ENCODE results near the gene PCNX3.

Gene PCNX3

DNA sequence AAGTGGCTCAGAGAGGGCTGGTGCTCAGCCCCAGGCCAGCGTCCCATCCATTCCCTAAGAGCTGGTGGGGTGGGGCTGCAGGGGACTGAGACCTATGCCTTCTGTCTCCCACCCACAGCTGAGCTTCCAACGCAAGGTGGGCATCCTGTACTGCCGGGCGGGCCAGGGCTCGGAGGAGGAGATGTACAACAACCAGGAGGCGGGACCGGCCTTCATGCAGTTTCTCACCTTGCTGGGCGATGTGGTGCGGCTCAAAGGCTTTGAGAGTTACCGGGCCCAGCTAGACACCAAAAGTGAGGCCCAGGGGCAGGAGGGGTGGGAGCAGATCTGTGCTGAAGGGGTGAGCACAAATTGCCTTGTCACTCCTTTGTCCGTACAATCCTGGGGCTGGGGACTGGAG, 29.3 kb downstream of the PCNX3 start:
- peaks cover 22% of the 10 kb centered on the region for H3K4me1 ChIP-seq (ENCODE audit: control insufficient read depth, insufficient read depth, low read length)
- H3K27ac ChIP-seq (ENCODE audit: low read depth, low read length): no peak overlapping the region
- H3K4me3 ChIP-seq (ENCODE audit: low read depth, low read length): no peak overlapping the region
- no peaks in the 10 kb centered on the region for H3K27me3 ChIP-seq (ENCODE audit: control insufficient read depth, insufficient read depth, low read length)
- no peak overlapping the region for H3K9ac ChIP-seq (ENCODE audit: low read length)
- H3K36me3 ChIP-seq (ENCODE audit: control insufficient read depth, insufficient read depth, low read length): peaks cover 9% of the 10 kb centered on the region
- no peaks in the 10 kb centered on the region for H3K9me3 ChIP-seq (ENCODE audit: control insufficient read depth, insufficient read depth, low read depth, low read length)

GRCh38 chr11:65645710-65646109, 30.1 kb downstream of the PCNX3 start:
- Histone ChIP-seq H3K9me3 (ENCODE audit: control insufficient read depth, insufficient read depth, low read depth, low read length) (no peaks in the 10 kb centered on the region), H3K9ac (ENCODE audit: low read length) (no peak overlapping the region), H3K27me3 (ENCODE audit: control insufficient read depth, insufficient read depth, low read length) (no peaks in the 10 kb centered on the region), H3K4me1 (ENCODE audit: control insufficient read depth, insufficient read depth, low read length) (peaks cover 22% of the 10 kb centered on the region), H3K4me3 (ENCODE audit: low read depth, low read length) (no peak overlapping the region), H3K27ac (ENCODE audit: low read depth, low read length) (no peak overlapping the region), H3K36me3 (ENCODE audit: control insufficient read depth, insufficient read depth, low read length) (peaks cover 13% of the 10 kb centered on the region)

GRCh38 chr11:65646288-65646957, 30.8 kb downstream of the PCNX3 start:
- Histone ChIP-seq H3K4me1 (ENCODE audit: control insufficient read depth, insufficient read depth, low read length) (peaks cover 20% of the 10 kb centered on the region), H3K27ac (ENCODE audit: low read depth, low read length) (no peak overlapping the region), H3K4me3 (ENCODE audit: low read depth, low read length) (peak overlapping the region; percentile 73), H3K36me3 (ENCODE audit: control insufficient read depth, insufficient read depth, low read length) (peaks cover 13% of the 10 kb centered on the region), H3K9me3 (ENCODE audit: control insufficient read depth, insufficient read depth, low read depth, low read length) (no peaks in the 10 kb centered on the region), H3K9ac (ENCODE audit: low read length) (no peak overlapping the region), H3K27me3 (ENCODE audit: control insufficient read depth, insufficient read depth, low read length) (no peaks in the 10 kb centered on the region)

GRCh38 chr11:65646958-65647701, 31.6 kb downstream of the PCNX3 start:
- Histone ChIP-seq H3K9me3 (ENCODE audit: control insufficient read depth, insufficient read depth, low read depth, low read length) (no peaks in the 10 kb centered on the region), H3K27me3 (ENCODE audit: control insufficient read depth, insufficient read depth, low read length) (no peaks in the 10 kb centered on the region), H3K27ac (ENCODE audit: low read depth, low read length) (no peak overlapping the region), H3K36me3 (ENCODE audit: control insufficient read depth, insufficient read depth, low read length) (peaks cover 13% of the 10 kb centered on the region), H3K4me3 (ENCODE audit: low read depth, low read length) (peak overlapping the region; percentile 73), H3K9ac (ENCODE audit: low read length) (no peak overlapping the region), H3K4me1 (ENCODE audit: control insufficient read depth, insufficient read depth, low read length) (peaks cover 20% of the 10 kb centered on the region)

DNA sequence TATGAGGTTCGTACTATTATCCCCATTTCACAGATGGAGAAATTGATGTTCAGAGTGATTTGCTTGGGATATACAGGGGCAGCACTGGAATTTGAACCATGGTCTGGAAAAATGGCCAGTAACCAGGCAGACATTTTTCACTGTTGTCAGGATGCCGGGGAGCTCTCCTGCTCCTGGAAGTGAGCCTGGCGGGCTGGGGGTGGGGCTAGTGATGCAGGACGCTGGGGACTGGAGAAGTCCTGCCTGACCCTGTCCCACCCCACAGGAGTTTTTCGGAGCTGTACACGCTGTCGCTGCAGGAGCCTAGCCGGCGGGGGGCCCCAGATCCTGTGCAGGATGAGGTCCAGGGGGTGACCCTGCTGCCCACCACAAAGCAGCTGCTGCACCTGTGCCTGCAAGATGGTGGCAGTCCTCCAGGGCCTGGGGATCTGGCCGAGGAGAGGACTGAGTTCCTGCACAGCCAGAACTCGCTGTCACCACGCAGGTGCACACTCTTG, 33.5 kb downstream of the PCNX3 start:
- Histone ChIP-seq H3K36me3 (ENCODE audit: control insufficient read depth, insufficient read depth, low read length) (peaks cover 17% of the 10 kb centered on the region), H3K4me1 (ENCODE audit: control insufficient read depth, insufficient read depth, low read length) (peaks cover 13% of the 10 kb centered on the region; the same call in 1 of the 2 replicates), H3K27me3 (ENCODE audit: control insufficient read depth, insufficient read depth, low read length) (no peaks in the 10 kb centered on the region), H3K27ac (ENCODE audit: low read depth, low read length) (no peak overlapping the region), H3K9ac (ENCODE audit: low read length) (no peak overlapping the region), H3K9me3 (ENCODE audit: control insufficient read depth, insufficient read depth, low read depth, low read length) (no peaks in the 10 kb centered on the region), H3K4me3 (ENCODE audit: low read depth, low read length) (no peak overlapping the region)

- Histone ChIP-seq H3K27ac (ENCODE audit: low read depth, low read length) (no peak overlapping the region), H3K4me1 (ENCODE audit: control insufficient read depth, insufficient read depth, low read length) (peaks cover 13% of the 10 kb centered on the region; the same call in 1 of the 2 replicates), H3K36me3 (ENCODE audit: control insufficient read depth, insufficient read depth, low read length) (peaks cover 24% of the 10 kb centered on the region), H3K9me3 (ENCODE audit: control insufficient read depth, insufficient read depth, low read depth, low read length) (no peaks in the 10 kb centered on the region), H3K4me3 (ENCODE audit: low read depth, low read length) (no peak overlapping the region), H3K9ac (ENCODE audit: low read length) (no peak overlapping the region), H3K27me3 (ENCODE audit: control insufficient read depth, insufficient read depth, low read length) (no peaks in the 10 kb centered on the region)
Observed at GRCh38 chr11:65649656-65650546, 34.3 kb downstream of the PCNX3 start.

DNA sequence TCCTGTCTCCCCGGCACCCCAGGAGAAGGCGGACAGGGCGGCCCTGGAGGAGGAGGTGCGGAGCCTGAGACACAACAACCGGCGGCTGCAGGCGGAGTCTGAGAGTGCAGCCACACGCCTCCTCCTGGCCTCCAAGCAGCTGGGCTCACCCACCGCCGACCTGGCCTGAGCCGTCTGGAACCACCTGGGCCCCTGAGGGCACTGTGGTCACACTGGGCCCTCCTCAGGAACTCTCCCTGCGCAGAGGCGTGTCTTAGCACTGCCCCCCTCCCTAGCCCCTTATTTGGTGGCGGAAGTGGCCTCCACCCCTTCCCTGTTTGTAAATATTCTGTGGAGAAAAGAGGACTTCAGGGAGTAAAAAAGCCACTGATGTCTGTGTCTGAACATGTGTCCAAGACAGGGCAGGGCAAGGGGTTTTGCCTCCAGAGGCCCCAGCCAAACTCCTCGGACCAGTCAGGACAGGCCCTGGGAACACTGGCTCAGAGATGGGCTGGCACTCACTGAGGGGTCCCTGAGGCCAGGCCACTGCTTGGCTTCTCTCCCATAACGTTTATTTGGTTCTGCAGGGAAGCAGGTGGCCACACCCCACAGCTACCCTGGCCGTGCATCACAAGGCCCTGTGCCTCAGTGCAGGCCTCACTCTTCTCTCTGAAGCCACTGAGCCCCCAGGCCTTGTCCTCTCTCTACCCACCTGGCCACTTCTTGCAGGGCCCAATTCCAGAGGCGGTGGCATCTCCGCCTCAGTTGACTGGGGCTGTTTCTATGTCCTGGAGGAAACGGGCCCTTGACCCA, 35.2 kb downstream of the PCNX3 start:
- no peak overlapping the region for H3K4me3 ChIP-seq (ENCODE audit: low read depth, low read length)
- no peaks in the 10 kb centered on the region for H3K9me3 ChIP-seq (ENCODE audit: control insufficient read depth, insufficient read depth, low read depth, low read length)
- H3K9ac ChIP-seq (ENCODE audit: low read length): no peak overlapping the region
- peaks cover 13% of the 10 kb centered on the region; the same call in 1 of the 2 replicates for H3K4me1 ChIP-seq (ENCODE audit: control insufficient read depth, insufficient read depth, low read length)
- H3K27me3 ChIP-seq (ENCODE audit: control insufficient read depth, insufficient read depth, low read length): no peaks in the 10 kb centered on the region
- no peak overlapping the region for H3K27ac ChIP-seq (ENCODE audit: low read depth, low read length)
- H3K36me3 ChIP-seq (ENCODE audit: control insufficient read depth, insufficient read depth, low read length): peaks cover 30% of the 10 kb centered on the region

DNA sequence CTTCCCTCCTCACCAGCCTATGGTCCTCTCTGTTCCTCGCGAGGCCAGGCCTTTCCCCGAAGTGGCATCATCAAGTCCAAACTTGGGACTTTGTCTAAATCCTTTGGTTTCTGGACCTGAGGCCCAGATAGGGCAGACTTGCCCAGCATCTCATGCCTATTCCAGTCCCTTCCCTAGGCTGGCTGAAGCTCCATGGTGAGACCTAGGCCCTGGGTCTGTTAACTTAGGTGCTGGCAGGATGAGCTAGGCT, 35.7 kb downstream of the PCNX3 start:
- H3K27ac ChIP-seq (ENCODE audit: low read depth, low read length): no peak overlapping the region

DNA sequence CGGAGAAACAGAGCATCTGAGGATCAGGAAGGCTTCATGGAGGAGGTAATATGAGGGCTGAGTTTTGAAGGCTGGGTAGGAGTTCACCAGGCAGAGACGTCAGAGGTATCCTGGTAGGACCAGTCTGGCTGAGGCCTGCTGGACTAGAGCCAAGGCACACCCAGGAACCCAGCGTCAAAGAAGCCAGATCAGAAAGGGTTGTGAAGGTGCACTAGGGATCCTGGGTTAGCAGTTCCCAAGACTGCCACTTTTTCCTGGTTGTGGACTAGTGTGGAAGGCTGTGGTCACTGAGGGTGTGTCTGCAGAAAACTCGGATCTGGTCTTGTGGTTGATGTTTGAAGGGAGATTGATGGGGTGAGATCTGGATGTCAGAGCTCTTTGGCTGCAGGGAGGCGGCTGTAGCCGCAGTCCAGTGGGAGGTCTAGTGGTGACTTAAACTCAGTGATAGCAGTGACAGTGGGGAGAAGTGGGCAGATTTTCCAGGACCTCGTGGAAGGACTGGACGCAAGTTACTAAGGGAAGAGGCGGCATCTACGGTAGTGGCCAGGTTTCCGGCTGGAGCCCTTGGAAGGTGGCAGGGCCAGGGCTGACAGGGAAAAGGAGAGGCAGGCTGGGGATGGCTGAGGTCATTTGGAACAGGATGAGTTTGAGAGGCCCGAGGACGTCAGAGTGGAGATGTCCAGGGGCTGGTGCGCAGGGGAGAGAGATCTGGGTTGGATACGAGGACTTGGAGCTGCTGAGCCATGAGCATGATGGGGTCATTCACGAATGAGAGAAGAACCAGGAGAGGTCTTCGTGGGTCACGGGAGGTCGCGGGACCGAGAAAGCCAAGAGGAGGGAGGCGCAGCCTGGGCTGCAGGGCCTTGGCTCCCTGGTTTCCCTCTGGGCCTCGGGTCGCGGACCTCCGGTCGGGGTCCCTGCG, 36.3 kb downstream of the PCNX3 start:
- H3K9ac ChIP-seq (ENCODE audit: low read length): peak overlapping the region; percentile 41
- peaks cover 39% of the 10 kb centered on the region for H3K36me3 ChIP-seq (ENCODE audit: control insufficient read depth, insufficient read depth, low read length)
- no peaks in the 10 kb centered on the region for H3K9me3 ChIP-seq (ENCODE audit: control insufficient read depth, insufficient read depth, low read depth, low read length)
- H3K4me1 ChIP-seq (ENCODE audit: control insufficient read depth, insufficient read depth, low read length): peaks cover 13% of the 10 kb centered on the region; the same call in 1 of the 2 replicates
- H3K27ac ChIP-seq (ENCODE audit: low read depth, low read length): peak overlapping the region; percentile 85; the same call in 1 of the 2 replicates
- peak overlapping the region; percentile 76 for H3K4me3 ChIP-seq (ENCODE audit: low read depth, low read length)
- no peaks in the 10 kb centered on the region for H3K27me3 ChIP-seq (ENCODE audit: control insufficient read depth, insufficient read depth, low read length)

More for the DNA sequence above, 35.7 kb downstream of the PCNX3 start:
- Histone ChIP-seq H3K27me3 (ENCODE audit: control insufficient read depth, insufficient read depth, low read length) (no peaks in the 10 kb centered on the region), H3K9me3 (ENCODE audit: control insufficient read depth, insufficient read depth, low read depth, low read length) (no peaks in the 10 kb centered on the region), H3K4me3 (ENCODE audit: low read depth, low read length) (no peak overlapping the region), H3K4me1 (ENCODE audit: control insufficient read depth, insufficient read depth, low read length) (peaks cover 13% of the 10 kb centered on the region; the same call in 1 of the 2 replicates), H3K9ac (ENCODE audit: low read length) (no peak overlapping the region), H3K36me3 (ENCODE audit: control insufficient read depth, insufficient read depth, low read length) (peaks cover 35% of the 10 kb centered on the region)

All from HUES6 (cell line).